ENCODE results near the gene SAMD7. TPM values are rescaled to one million over a fixed set of nuclear protein-coding genes. Genes with fewer than 3 reads are reported as not detected.
A peak's percentile ranks its signal among the peaks of the same experiment; 100 is the strongest.

Gene SAMD7
- total RNA-seq, 3 donors from 2014 or later (not counting 1 experiment from before 2014, with no cell fraction given), result not detected

DNA sequence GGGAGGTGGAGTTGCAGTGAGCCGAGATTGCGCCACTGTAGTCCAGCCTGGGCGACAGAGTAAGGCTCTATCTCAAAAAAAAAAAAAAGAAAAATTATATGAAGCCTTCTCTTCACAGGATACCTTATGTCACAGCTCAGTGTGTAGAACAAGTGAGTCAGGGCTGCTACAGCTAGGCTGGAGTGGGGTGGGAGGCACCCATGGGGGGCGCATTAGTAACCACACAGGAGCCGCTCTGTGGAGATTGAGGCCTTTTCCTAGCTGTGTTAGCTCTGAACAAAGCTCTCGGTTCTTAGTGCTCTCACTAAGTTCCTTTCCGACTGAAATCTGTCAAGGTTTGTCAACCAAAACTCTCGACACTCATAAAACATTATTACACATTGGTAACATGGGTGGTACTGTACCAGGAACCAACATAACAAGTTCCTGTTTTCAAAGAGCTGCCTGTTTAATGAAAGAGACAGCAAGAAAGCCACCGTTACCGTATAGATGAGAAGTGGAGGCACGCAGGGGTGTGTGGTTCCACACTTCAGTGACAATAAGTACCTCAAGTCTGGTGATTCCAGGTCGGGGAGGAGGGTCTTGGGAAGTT, 46.1 kb upstream of the SAMD7 start:
- TF ChIP-seq, protein P1, sequence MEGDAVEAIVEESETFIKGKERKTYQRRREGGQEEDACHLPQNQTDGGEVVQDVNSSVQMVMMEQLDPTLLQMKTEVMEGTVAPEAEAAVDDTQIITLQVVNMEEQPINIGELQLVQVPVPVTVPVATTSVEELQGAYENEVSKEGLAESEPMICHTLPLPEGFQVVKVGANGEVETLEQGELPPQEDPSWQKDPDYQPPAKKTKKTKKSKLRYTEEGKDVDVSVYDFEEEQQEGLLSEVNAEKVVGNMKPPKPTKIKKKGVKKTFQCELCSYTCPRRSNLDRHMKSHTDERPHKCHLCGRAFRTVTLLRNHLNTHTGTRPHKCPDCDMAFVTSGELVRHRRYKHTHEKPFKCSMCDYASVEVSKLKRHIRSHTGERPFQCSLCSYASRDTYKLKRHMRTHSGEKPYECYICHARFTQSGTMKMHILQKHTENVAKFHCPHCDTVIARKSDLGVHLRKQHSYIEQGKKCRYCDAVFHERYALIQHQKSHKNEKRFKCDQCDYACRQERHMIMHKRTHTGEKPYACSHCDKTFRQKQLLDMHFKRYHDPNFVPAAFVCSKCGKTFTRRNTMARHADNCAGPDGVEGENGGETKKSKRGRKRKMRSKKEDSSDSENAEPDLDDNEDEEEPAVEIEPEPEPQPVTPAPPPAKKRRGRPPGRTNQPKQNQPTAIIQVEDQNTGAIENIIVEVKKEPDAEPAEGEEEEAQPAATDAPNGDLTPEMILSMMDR (IDR thresholded peaks at IDR 0.05), result no peak
- no peaks in the 10 kb centered on the region for H3K36me3 Mint-ChIP-seq
- ATAC-seq (peak in 2 of 3 donors; percentile 32 to 34), DNase-seq (peak in 1 of 2 donors; percentile 29)
- peaks cover 0 to 5% of the 10 kb centered on the region in 2 donors for H3K4me1 Mint-ChIP-seq
- Histone ChIP-seq H3K27ac (ENCODE audit: low read length) (no peak overlapping the region), H3K27me3 (ENCODE audit: control insufficient read depth, insufficient read depth, low read length) (no peaks in the 10 kb centered on the region), H3K36me3 (ENCODE audit: control insufficient read depth, insufficient read depth, low read length) (no peaks in the 10 kb centered on the region), H3K4me3 (ENCODE audit: low read length) (no peak overlapping the region), H3K4me1 (ENCODE audit: control insufficient read depth, insufficient read depth, low read length) (peaks cover 5% of the 10 kb centered on the region), H3K9me3 (ENCODE audit: control insufficient read depth, insufficient read depth, low read length) (no peaks in the 10 kb centered on the region)
- no peaks in the 10 kb centered on the region for H3K9me3 Mint-ChIP-seq
- H3K27me3 Mint-ChIP-seq (ENCODE audit: low read depth in 2 of 2), result peaks cover 9 to 11% of the 10 kb centered on the region in 2 donors
- intact Hi-C loops (cut with micrococcal nuclease), result no loop called here
- H3K27ac Mint-ChIP-seq, result no peak overlapping the region
- 39% methylated on average over 12 of the region's 12 CpGs for WGBS (ENCODE audit: insufficient coverage)
- H3K4me3 Mint-ChIP-seq, result no peak overlapping the region

DNA sequence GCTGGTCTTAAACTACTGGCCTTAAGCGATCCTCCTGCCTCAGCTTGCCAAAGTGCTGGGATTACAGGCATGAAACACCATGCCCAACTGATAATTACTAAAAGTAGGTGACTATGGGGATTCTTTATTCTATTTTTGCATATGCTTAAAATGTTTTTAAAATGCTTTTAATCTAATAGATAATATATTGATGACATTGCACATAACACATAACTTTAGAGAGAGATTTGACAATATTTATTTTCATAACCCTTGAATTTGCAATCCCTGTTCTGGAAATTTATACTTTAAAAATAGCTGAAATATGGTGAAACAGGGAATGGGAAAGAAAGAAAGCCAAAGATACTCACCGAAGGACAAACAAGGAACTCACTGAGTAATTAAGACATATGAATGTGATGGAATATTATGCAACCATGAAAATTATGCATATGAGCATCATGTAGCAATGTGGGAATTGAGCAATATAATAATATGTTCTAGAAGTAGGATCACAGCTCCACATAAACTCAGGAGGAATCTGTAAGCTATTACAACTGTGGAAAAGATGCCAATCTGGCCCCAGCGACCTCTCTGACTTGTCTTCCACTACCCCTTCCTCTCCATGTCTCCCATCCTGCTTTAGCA, 43.7 kb upstream of the SAMD7 start:
- ATAC-seq, result no peak
- no peak overlapping the region for H3K27ac Mint-ChIP-seq
- intact Hi-C loops (cut with micrococcal nuclease), result no loop called here

DNA sequence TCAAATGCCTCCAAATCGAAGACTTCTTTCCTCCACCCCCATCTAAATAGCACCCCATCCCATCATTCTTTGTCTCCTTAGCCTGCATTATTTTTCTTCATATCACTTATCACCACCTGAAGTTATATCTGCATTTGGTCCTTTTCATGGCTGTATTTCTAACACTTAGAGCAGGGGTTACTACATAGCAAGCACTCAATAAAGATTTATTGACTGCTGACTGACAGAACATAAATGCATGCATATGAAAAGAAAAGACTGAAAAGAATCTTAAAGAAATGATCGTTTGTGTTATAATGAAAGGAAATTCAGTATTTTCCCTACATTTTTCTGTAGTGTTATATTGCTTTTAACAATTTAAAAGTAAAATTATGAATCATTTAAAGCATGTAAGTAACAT, 43.0 kb upstream of the SAMD7 start:
- Histone ChIP-seq H3K9me3 (ENCODE audit: control insufficient read depth, insufficient read depth, low read length) (no peaks in the 10 kb centered on the region), H3K27me3 (ENCODE audit: control insufficient read depth, insufficient read depth, low read length) (no peaks in the 10 kb centered on the region), H3K27ac (ENCODE audit: low read length) (no peak overlapping the region), H3K4me3 (ENCODE audit: low read length) (no peak overlapping the region), H3K36me3 (ENCODE audit: control insufficient read depth, insufficient read depth, low read length) (no peaks in the 10 kb centered on the region), H3K4me1 (ENCODE audit: control insufficient read depth, insufficient read depth, low read length) (peaks cover 3% of the 10 kb centered on the region)
- 91% methylated on average over 1 of the region's 2 CpGs for WGBS (ENCODE audit: insufficient coverage)
- intact Hi-C loops (cut with micrococcal nuclease), result no loop called here
- DNase-seq (no peak), ATAC-seq (no peak)
- Mint-ChIP-seq H3K4me3 (no peak overlapping the region), H3K27me3 (ENCODE audit: low read depth in 2 of 2) (peaks cover 0 to 14% of the 10 kb centered on the region in 2 donors), H3K4me1 (peaks cover 4 to 7% of the 10 kb centered on the region in 2 donors), H3K27ac (no peak overlapping the region), H3K9me3 (no peaks in the 10 kb centered on the region), H3K36me3 (no peaks in the 10 kb centered on the region)
- TF ChIP-seq, protein P1 (IDR thresholded peaks at IDR 0.05), result no peak

More for the DNA sequence above, 43.7 kb upstream of the SAMD7 start:
- no peak for DNase-seq
- no peaks in the 10 kb centered on the region for H3K36me3 ChIP-seq (ENCODE audit: control insufficient read depth, insufficient read depth, low read length)
- peaks cover 4 to 9% of the 10 kb centered on the region in 2 donors for H3K4me1 Mint-ChIP-seq
- no peaks in the 10 kb centered on the region for H3K27me3 ChIP-seq (ENCODE audit: control insufficient read depth, insufficient read depth, low read length)
- WGBS (ENCODE audit: insufficient coverage), result 91% methylated on average over 3 of the region's 3 CpGs
- H3K9me3 ChIP-seq (ENCODE audit: control insufficient read depth, insufficient read depth, low read length), result no peaks in the 10 kb centered on the region
- no peak overlapping the region for H3K27ac ChIP-seq (ENCODE audit: low read length)
- H3K4me1 ChIP-seq (ENCODE audit: control insufficient read depth, insufficient read depth, low read length), result peaks cover 5% of the 10 kb centered on the region
- H3K27me3 Mint-ChIP-seq (ENCODE audit: low read depth in 2 of 2), result peaks cover 0 to 12% of the 10 kb centered on the region in 2 donors
- no peak overlapping the region for H3K4me3 ChIP-seq (ENCODE audit: low read length)
- H3K4me3 Mint-ChIP-seq, result no peak overlapping the region
- TF ChIP-seq, protein P1 (IDR thresholded peaks at IDR 0.05), result no peak
- H3K36me3 Mint-ChIP-seq, result no peaks in the 10 kb centered on the region
- H3K9me3 Mint-ChIP-seq, result no peaks in the 10 kb centered on the region
